Adipocyte (in vitro differentiated cells): Measurements from ENCODE around the gene SHB.

ENCODE experiments used
- DNase-seq: peaks from one replicate; pipeline ENCODE4 v3.0.0-alpha.2; 2015; ENCODE audit warnings: low read depth
- H3K27me3 ChIP-seq: replicated peaks from 2 replicates; pipeline ENCODE4 v1.7.0; 2013; ENCODE audit warnings: mild to moderate bottlenecking, low read length, moderate library complexity; ENCODE audit not compliant: control insufficient read depth, insufficient read depth
- H3K36me3 ChIP-seq: 2 replicates; pipeline ENCODE4 v1.7.0; 2013; ENCODE audit warnings: low read length, mild to moderate bottlenecking, moderate library complexity; ENCODE audit not compliant: control insufficient read depth, insufficient read depth, severe bottlenecking
- H3K4me1 ChIP-seq: 2 replicates; pipeline ENCODE4 v1.7.0; 2013; ENCODE audit warnings: mild to moderate bottlenecking, low read length, moderate library complexity; ENCODE audit not compliant: control insufficient read depth, insufficient read depth
- H3K4me3 ChIP-seq: 2 replicates; pipeline ENCODE4 v1.7.0; 2013; ENCODE audit warnings: mild to moderate bottlenecking, low read length, moderate library complexity
- H3K9ac ChIP-seq: 2 replicates; pipeline ENCODE4 v1.7.0; 2013; ENCODE audit warnings: mild to moderate bottlenecking, low read length, moderate library complexity
- H3K9me3 ChIP-seq: 2 replicates; pipeline ENCODE4 v1.7.0; 2013; ENCODE audit warnings: mild to moderate bottlenecking, low read length, moderate library complexity; ENCODE audit not compliant: control insufficient read depth

The SHB gene

DNA sequence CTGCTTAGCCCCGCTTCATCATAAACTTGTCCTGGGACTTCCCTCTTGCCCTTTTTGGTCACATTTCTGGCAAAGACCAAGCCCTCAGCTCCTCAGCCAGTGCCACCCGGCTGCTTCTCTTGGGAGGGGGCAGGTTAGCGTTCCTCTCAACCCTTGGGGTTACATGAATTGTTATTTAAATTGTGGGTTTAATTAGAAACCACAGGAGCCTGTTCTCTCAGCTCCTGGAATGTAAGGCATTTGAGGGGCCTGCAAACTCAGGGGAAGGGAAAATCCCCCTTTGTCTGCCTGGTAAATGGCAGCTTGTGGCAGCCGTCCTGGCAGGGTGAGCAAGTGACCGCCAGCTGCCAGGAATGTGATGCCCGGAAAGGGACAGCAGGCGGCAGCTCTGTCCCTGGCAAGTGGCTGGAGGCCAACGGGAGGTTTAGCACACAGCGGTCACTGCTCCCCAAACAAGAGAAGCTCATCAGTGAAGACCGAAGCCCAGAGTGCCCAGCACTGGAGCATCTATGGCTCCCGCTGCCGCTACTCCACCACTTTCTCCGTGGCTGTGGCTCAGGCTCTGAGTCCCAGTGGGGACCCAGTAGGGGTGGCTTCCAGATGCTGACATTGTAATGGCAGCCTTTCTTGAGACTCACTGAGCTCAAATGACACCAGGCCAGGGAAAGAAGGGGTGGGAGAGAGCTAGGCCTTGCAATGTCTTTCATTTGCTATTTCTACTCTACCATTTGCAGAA lies 51.7 kb downstream of the SHB start:
- Histone ChIP-seq H3K36me3 (no peaks in the 10 kb centered on the region), H3K4me1 (peaks cover 42% of the 10 kb centered on the region), H3K4me3 (no peak overlapping the region), H3K9ac (peak overlapping the region; percentile 13), H3K27me3 (no peaks in the 10 kb centered on the region), H3K9me3 (no peaks in the 10 kb centered on the region)
- peak; percentile 73 for DNase-seq

DNA sequence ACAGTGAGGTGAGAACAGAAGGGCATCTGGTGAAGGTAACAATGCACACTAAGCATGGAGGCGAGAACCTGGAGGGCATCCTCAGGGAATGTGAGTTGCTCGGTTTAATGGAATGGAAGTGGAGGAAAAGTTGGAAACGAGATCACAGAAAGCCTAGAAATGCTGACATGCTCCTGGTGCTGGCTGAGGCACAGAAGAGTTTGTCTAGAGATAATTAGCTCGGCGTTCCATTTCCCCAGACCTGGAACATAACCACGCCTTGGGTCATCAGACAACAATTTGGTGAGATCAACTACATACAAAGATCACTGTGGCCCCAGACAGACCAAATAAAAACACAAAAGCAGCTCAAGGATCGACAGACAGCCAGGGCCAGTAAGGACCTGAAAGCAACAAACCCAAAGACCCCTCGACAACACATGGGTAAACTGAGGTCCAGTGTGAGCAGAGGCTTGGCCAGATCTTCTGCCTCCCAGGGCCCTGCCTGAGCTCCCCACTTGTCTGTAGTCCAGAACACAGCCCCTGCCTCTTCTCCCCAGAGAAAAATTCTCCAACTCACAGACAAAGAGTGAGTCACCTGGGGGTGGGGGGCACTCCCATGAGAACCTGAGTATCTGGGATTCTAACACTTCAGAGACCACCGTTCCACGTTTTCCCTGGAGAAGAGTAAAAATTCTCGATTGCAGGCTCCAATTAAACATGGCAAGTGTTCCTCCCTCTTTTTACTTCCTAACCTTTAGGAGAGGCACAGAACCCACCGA lies 52.5 kb downstream of the SHB start:
- DNase-seq = peak; percentile 74
- H3K36me3 ChIP-seq = no peaks in the 10 kb centered on the region
- no peaks in the 10 kb centered on the region for H3K9me3 ChIP-seq
- peak overlapping the region; percentile 5 for H3K4me3 ChIP-seq
- H3K27me3 ChIP-seq = no peaks in the 10 kb centered on the region
- H3K4me1 ChIP-seq = peaks cover 42% of the 10 kb centered on the region
- H3K9ac ChIP-seq = peak overlapping the region; percentile 13

- H3K36me3 ChIP-seq = no peaks in the 10 kb centered on the region
- H3K9me3 ChIP-seq = no peaks in the 10 kb centered on the region
- no peak overlapping the region for H3K9ac ChIP-seq
- no peak for DNase-seq
- H3K27me3 ChIP-seq = no peaks in the 10 kb centered on the region
- no peak overlapping the region for H3K4me3 ChIP-seq
- peaks cover 42% of the 10 kb centered on the region for H3K4me1 ChIP-seq
These were observed 53.1 kb downstream of the SHB start for GRCh38 chr9:38015906-38016305.

DNA sequence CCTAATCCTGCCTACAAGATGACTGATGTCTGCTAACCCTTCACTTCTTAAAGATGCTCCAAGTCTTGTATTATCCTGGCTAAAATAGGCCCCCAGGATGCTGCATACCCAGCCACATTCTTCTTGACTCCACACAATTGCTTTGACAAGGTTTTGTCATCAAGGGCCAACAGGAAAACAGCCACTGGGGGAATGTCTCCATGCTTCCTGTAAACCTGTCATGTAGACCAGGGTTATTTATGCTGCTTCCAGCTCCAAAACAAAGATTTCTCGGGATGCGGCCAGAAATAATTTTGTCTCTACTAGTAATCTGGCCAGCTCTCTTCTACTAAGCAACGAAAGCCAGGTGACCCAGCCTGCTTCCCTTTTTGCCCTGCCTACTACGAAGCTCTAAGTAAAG lies 53.8 kb downstream of the SHB start:
- peaks cover 42% of the 10 kb centered on the region for H3K4me1 ChIP-seq
- no peak for DNase-seq
- no peaks in the 10 kb centered on the region for H3K27me3 ChIP-seq
- H3K36me3 ChIP-seq = no peaks in the 10 kb centered on the region
- H3K4me3 ChIP-seq = no peak overlapping the region
- no peak overlapping the region for H3K9ac ChIP-seq
- no peaks in the 10 kb centered on the region for H3K9me3 ChIP-seq

- Histone ChIP-seq H3K9ac (no peak overlapping the region), H3K9me3 (no peaks in the 10 kb centered on the region), H3K27me3 (no peaks in the 10 kb centered on the region), H3K4me3 (no peak overlapping the region), H3K4me1 (peaks cover 32% of the 10 kb centered on the region), H3K36me3 (no peaks in the 10 kb centered on the region)
- no peak for DNase-seq
These were observed 56.1 kb downstream of the SHB start for GRCh38 chr9:38012767-38013450.

DNA sequence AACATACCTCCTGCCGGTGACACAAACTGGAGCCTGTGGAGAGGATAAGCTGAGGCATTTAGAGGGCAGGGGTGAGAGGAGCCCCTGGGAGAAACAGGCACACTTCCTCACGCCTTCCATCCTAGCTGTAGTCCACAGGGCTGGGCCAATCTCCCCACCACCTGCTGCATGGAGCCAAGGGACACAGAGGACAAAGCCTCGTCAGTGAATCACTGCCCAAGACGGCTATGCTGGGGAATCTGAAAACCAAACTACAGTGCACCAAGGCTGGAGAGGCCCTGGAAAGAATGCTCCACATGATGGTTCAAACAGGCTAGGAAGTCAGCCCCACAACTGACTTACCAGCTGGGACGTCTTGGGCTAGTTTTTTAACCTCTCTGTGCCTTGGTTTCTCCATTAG lies 57.0 kb downstream of the SHB start:
- Histone ChIP-seq H3K4me3 (no peak overlapping the region), H3K9me3 (no peaks in the 10 kb centered on the region), H3K9ac (no peak overlapping the region), H3K36me3 (no peaks in the 10 kb centered on the region), H3K27me3 (no peaks in the 10 kb centered on the region), H3K4me1 (peaks cover 28% of the 10 kb centered on the region)
- no peak for DNase-seq

DNA sequence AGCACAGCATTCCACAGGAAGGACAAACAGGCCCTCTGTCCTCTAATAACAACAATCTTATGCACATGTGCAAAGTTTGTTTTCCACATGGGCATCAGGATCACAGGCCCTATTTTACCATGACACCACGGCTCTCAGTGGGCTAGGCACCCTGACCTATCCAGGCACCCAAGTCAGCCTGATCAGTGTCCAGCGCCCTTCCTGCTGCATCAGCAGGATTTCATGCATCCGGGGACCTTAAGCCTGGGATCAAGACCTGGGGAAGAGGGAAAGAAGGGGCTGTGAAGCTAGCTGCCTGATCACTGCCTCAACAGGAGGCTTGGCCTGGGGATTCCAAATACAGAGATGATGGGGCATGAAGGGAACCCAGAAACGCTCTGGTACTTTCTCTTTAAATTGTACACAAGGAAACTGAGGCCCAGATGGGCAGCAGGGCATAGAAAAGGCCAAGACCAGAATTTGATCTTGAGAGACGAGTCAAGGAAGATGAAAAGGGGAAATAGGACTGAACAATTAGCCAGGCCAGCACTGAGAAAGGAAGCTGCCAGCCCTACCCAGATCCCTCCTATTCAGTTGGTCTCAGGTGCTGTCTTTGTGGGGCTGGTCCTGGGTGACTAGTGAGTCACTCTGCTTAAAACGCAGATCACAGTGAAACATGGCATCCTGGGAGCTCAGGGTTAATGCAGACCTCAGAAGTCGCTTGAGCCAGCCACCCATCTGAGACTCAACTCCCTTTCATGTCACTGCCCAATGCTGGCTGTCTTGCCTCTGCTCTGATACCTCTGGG lies 57.9 kb downstream of the SHB start:
- H3K27me3 ChIP-seq = no peaks in the 10 kb centered on the region
- no peak for DNase-seq
- H3K9me3 ChIP-seq = no peaks in the 10 kb centered on the region
- H3K4me1 ChIP-seq = peaks cover 19% of the 10 kb centered on the region
- no peaks in the 10 kb centered on the region for H3K36me3 ChIP-seq
- H3K4me3 ChIP-seq = no peak overlapping the region
- H3K9ac ChIP-seq = no peak overlapping the region

DNA sequence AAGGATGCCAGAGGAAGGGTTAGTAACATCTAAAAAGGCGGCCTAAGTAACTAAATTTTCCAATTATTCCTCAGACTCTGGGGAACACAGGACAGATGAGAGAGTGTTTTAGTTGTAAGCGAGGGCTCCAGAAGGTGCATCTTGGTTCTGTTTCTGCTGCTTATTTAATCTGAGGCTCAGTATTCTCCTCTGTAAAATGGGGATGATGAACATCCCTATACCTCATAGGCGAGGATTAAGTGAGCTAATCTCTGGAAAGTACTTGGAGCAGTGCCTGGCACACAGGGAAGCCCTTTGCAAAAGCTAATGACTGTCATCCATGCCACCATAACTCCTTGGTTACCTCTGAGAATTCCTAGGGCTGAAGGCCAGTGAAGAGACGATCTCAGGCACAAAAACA lies 59.0 kb downstream of the SHB start:
- Histone ChIP-seq H3K27me3 (no peaks in the 10 kb centered on the region), H3K36me3 (no peaks in the 10 kb centered on the region), H3K4me3 (no peak overlapping the region), H3K4me1 (peaks cover 16% of the 10 kb centered on the region), H3K9ac (no peak overlapping the region), H3K9me3 (no peaks in the 10 kb centered on the region)
- no peak for DNase-seq

DNA sequence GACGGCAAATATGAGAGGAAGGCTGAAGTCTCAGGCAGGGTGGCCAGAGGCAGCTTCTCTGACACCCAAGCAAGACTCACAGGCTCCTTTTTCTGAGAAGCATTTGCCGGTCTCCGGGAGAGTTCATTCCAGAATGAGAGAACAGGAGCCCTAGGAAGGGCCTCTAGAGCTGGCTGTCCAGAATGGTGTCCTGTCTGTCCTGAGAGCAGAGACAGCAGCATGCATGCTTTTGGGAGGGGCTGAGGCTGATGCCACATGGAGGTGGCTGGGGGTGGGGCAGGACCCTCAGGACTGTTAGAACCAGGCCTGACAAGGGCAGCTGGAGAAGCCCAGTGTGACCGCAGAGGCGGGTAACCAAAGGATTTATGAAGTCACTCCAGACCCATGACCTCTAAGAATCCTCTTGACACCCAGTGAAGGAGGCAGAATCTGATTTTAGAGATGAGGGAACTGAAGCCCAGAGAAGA lies 60.0 kb downstream of the SHB start:
- H3K4me1 ChIP-seq = peaks cover 17% of the 10 kb centered on the region
- no peak overlapping the region for H3K9ac ChIP-seq
- H3K4me3 ChIP-seq = no peak overlapping the region
- H3K36me3 ChIP-seq = no peaks in the 10 kb centered on the region
- no peak for DNase-seq
- no peaks in the 10 kb centered on the region for H3K9me3 ChIP-seq
- H3K27me3 ChIP-seq = no peaks in the 10 kb centered on the region

GRCh38 chr9:38008168-38009034 lies 60.6 kb downstream of the SHB start:
- H3K36me3 ChIP-seq = no peaks in the 10 kb centered on the region
- H3K9me3 ChIP-seq = no peaks in the 10 kb centered on the region
- no peak overlapping the region for H3K9ac ChIP-seq
- H3K27me3 ChIP-seq = no peaks in the 10 kb centered on the region
- H3K4me1 ChIP-seq = peaks cover 21% of the 10 kb centered on the region
- H3K4me3 ChIP-seq = no peak overlapping the region
- DNase-seq = peak; percentile 68
